Mucosa of rectum (tissue), 2 donors: ENCODE data around the gene MAGI1.
A peak's percentile ranks its signal among the peaks of the same experiment; 100 is the strongest.
"Not testable (repeated sequence)": the region's sequence is repeated elsewhere in the genome, so short reads cannot be mapped to it uniquely, and the experiment has no call there.

ENCODE experiments used
- H3K27ac ChIP-seq, 2 donors: one replicate each; pipeline ENCODE4 v1.7.0; 2013; ENCODE audit warnings: inconsistent platforms in 2 of 2, low read depth in 2 of 2, low read length in 2 of 2
- H3K27me3 ChIP-seq, 2 donors: one replicate each; pipeline ENCODE4 v1.7.0; 2013; ENCODE audit warnings: low read length in 2 of 2; ENCODE audit not compliant: control insufficient read depth in 2 of 2, insufficient read depth in 2 of 2
- H3K36me3 ChIP-seq, 2 donors: one replicate each; pipeline ENCODE4 v1.7.0; 2013; ENCODE audit warnings: low read length in 2 of 2; ENCODE audit not compliant: control insufficient read depth in 2 of 2, insufficient read depth in 2 of 2
- H3K4me1 ChIP-seq, 2 donors: one replicate each; pipeline ENCODE4 v1.7.0; 2013; ENCODE audit warnings: low read length in 2 of 2, mild to moderate bottlenecking in 1 of 2; ENCODE audit not compliant: control insufficient read depth in 2 of 2, insufficient read depth in 2 of 2
- H3K4me3 ChIP-seq, 2 donors: one replicate each; pipeline ENCODE4 v1.7.0; 2013; ENCODE audit warnings: low read length in 2 of 2
- H3K9ac ChIP-seq, 2 donors: one replicate each; pipeline ENCODE4 v1.7.0; 2013; ENCODE audit warnings: low read length in 2 of 2, low read depth in 1 of 2, mild to moderate bottlenecking in 1 of 2
- H3K9me3 ChIP-seq, 2 donors: one replicate each; pipeline ENCODE4 v1.7.0; 2013; ENCODE audit warnings: low read length in 2 of 2; ENCODE audit not compliant: control insufficient read depth in 2 of 2
- donor health status: healthy.
- donor health status: Normal muscosa, but diverticular disease.

The MAGI1 gene

DNA sequence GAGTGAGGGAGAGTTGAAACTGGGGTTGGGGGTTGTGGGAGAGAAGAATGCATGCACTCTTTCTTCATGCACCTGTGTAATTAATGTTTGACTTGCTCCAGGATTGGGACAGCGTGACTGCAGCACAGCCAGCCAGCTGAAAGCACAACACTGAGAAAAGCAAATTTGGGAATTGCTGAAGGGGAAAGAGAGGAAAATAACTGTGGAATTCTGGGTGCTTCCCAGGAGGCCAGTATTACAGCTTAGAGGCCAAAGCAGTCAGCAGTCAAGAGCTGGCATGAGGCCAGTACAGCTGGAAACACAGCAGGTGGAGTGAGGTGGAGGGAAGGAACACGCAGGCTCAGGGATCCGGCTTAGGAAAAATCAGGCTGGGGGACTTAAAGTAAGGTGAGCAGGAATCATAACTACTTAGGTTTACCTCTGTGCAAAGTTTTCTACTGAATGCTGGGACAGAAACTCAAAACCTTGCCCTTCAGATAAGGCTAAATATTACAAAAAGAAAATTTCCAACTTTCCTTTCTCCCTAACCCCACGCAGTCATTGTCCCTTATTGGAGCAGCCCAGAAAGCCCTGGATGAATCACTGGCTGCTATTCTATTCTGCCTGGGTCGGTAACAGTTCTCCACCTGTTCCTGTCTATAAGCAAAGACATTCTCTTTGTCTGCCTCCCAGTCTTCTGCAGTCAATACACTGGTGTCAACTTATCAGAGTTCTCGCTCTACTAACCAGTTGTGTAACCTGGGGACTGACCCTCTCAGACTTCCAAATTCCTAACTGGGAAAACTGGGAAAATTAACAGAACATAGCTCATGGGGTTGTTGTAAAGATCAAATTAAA is 167.2 kb downstream of the MAGI1 start:
- H3K4me3 ChIP-seq: no peak overlapping the region
- H3K9me3 ChIP-seq: no peaks in the 10 kb centered on the region
- no peak overlapping the region for H3K27ac ChIP-seq
- no peak overlapping the region for H3K9ac ChIP-seq
- peaks cover 0 to 5% of the 10 kb centered on the region in 2 donors for H3K4me1 ChIP-seq
- no peaks in the 10 kb centered on the region for H3K36me3 ChIP-seq
- no peaks in the 10 kb centered on the region for H3K27me3 ChIP-seq

DNA sequence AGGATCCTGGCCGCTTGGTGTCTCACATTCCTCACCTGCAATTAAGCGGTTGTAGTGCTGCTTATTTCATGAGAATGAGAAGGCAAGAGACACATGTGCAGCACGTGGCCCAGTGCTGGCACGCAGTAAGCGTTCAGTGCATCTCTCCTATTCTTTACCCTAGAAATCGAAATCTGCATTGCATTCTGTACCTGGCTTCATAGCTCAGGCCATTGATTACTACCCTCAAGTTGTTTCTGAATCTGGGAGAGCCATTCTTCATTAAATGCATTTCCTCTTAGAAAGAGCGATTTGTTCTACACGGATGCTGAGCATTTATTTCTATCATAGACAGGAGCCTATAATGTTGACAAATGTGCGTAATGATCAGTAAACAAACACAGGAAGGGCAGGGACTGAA is 168.9 kb downstream of the MAGI1 start:
- Histone ChIP-seq H3K27me3 (no peaks in the 10 kb centered on the region), H3K36me3 (no peaks in the 10 kb centered on the region), H3K9me3 (no peaks in the 10 kb centered on the region), H3K27ac (no peak overlapping the region), H3K4me3 (no peak overlapping the region), H3K4me1 (peaks cover 0 to 5% of the 10 kb centered on the region in 2 donors), H3K9ac (no peak overlapping the region)

DNA sequence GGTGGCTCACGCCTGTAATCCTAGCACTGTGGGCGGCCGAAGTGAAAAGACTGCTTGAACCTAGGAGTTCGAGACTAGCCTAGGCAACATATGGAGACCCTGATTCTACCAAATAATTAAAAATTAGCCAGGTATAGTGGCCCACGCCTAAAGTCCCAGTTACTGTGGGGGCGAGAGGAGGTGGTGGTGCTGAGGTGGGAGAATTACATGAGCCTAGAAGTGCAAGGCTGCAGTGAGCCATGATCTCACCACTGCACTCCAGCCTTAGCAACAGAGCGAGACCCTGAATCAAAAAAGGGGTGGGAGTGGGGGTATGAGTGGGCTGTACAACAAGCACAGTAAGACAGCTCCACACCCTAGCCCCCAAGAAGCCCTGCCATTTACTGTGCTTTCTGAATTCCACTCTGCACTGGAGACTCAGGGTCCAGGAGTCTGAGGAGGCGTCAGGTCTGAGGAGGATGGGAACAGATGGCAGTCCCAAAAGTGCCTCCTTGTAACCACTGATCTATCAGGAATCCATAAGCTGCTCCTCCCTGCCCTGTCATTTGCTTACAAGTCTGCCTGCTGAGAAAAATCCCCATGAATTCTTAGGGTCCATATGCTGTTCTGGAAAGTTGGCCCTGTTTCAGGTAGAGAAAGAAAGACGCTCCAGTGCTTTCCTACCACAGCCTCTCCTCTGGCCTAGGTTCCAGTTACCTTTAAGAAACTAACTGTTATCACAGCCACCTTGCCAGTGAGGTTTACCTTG is 171.1 kb downstream of the MAGI1 start:
- Histone ChIP-seq H3K27me3 (no peaks in the 10 kb centered on the region), H3K9me3 (no peaks in the 10 kb centered on the region), H3K9ac (no peak overlapping the region), H3K4me3 (no peak overlapping the region), H3K36me3 (no peaks in the 10 kb centered on the region), H3K4me1 (peaks cover 0 to 5% of the 10 kb centered on the region in 2 donors), H3K27ac (no peak overlapping the region)

DNA sequence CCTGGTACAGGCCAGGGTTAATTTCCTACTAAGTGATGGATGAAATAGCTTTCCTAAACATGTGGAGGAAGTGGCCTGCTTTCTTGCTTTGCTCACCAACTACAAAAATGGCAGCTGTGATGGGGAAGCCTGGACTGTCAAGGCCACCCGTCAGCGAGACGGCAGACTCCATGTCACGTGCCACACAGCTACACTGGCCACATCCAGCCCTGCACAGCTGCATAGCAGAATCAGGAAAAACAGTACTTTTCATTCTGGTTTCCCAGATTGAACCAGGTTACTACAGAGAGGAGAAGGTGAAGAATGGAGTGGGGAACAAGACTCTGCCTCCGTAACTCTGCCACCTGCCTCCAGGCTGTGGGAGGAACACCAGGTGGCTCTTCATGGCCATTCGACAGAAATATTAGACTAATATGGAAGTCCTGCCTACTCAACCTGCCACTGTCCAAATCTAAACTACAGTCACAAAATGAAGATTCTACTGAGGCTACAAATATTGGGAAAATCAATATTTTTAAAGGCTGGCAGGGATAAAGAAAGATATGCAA is 174.3 kb downstream of the MAGI1 start:
- H3K36me3 ChIP-seq: no peaks in the 10 kb centered on the region
- no peak overlapping the region for H3K9ac ChIP-seq
- H3K9me3 ChIP-seq: no peaks in the 10 kb centered on the region

DNA sequence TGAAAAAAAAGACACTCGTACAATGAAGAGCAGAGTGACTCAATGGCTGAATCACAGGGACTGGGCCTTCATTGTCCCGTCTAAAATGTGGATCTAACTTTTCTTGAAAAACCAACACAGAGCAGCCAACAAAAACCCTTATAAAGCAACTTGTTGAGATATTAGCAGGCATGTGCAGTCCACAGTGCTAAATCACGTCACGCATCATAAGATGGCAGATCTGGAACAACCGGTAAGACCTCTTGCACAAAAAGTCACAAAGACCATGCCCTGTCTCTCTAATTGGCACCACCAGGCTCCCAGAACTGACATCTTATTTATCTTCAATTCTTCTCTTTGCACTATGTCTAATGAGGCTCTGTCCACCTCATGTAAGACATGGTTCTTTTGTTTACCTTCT is 177.0 kb downstream of the MAGI1 start:
- Histone ChIP-seq H3K9ac (no peak overlapping the region), H3K9me3 (no peaks in the 10 kb centered on the region), H3K4me3 (no peak overlapping the region), H3K36me3 (no peaks in the 10 kb centered on the region), H3K27me3 (no peaks in the 10 kb centered on the region), H3K4me1 (peaks cover 0 to 8% of the 10 kb centered on the region in 2 donors), H3K27ac (no peak overlapping the region)

More for the DNA sequence above, 174.3 kb downstream of the MAGI1 start:
- no peaks in the 10 kb centered on the region for H3K27me3 ChIP-seq
- H3K27ac ChIP-seq: no peak overlapping the region
- no peak overlapping the region for H3K4me3 ChIP-seq
- H3K4me1 ChIP-seq: no peaks in the 10 kb centered on the region

DNA sequence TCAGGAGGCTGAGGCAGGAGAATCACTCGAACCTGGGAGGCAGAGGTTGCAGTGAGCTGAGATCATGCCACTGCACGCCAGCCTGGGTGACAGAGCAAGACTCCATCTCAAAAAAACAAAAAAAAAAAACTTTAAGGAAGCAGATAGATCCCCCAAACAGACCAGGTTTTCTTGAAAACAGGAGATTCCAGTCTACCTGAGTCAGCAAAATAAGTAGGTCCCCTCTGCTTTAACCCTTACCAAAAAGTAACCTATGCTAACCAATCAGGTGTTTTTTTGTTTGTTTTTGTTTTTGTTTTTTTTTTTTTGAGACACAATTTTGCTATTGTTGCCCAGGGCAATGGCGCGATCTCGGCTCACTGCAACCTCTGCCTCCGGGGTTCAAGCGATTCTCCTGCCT is 179.1 kb downstream of the MAGI1 start:
- H3K9ac ChIP-seq, H3K4me3 ChIP-seq, H3K27me3 ChIP-seq, H3K9me3 ChIP-seq, H3K36me3 ChIP-seq, H3K27ac ChIP-seq: not testable (repeated sequence)
- peaks cover 0 to 16% of the 10 kb centered on the region in 2 donors for H3K4me1 ChIP-seq

DNA sequence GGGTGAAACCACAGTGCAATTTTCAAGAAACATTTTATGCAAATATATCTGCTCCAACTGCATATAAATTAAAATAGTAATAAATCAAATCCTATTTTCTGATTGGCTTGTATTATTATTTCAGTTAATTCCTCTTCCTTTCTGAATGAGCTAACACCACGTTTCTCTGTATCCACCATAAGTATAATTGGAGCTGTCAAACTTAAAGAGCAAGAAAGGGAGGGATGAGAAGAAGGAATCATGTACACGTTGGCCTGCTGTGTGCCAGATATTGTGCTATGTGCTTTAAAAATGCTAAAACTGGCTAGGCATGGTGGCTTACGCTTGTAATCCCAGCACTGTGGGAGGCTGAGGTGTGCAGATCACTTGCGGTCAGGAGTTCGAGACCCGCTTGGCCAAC is 180.0 kb downstream of the MAGI1 start:
- H3K9me3 ChIP-seq: no peaks in the 10 kb centered on the region
- no peak overlapping the region for H3K4me3 ChIP-seq
- H3K9ac ChIP-seq: no peak overlapping the region
- no peaks in the 10 kb centered on the region for H3K36me3 ChIP-seq
- no peak overlapping the region for H3K27ac ChIP-seq
- no peaks in the 10 kb centered on the region for H3K27me3 ChIP-seq
- peaks cover 0 to 16% of the 10 kb centered on the region in 2 donors for H3K4me1 ChIP-seq

DNA sequence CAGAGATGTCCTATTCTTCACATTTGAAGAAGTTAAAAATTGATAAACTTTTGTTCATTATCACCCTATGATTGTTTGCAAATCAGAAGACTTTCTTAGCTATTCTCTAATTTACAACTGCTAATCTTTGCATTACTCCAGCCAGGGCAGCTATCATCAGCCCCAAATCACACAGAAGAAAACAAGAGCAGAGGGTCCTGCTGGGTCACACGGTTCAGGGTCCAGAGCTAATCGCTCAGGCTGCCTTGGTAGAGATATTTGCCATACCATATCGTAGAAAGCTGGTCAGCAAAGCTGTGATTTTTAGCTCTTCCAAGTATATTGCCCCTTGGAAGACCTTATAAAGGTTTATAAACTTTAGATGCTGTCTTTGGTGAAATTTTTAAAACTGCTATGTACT is 181.4 kb downstream of the MAGI1 start:
- Histone ChIP-seq H3K27ac (peak overlapping the region in 1 of 2 donors; percentile 5), H3K4me1 (peaks cover 0 to 16% of the 10 kb centered on the region in 2 donors), H3K4me3 (no peak overlapping the region), H3K36me3 (no peaks in the 10 kb centered on the region), H3K9me3 (no peaks in the 10 kb centered on the region), H3K9ac (no peak overlapping the region), H3K27me3 (no peaks in the 10 kb centered on the region)

DNA sequence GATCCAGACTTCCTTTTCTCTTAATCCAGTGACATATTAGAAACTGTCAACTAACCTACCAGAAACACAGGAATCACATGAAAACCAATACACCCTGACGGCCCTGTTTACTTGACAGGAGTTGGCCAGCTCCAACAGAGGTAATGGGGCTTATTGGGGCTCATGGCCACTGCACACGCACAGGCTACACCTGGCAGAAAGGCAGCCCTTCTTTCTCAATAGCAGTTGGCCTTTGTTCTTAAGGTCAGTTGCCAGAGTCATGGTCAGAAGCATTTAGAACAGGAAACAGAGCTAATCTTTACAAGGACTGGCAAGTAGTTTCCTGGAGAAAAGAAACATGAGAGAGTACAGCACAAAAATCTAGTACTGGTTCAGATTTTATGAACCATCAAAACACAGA is 181.8 kb downstream of the MAGI1 start:
- Histone ChIP-seq H3K27me3 (no peaks in the 10 kb centered on the region), H3K9me3 (no peaks in the 10 kb centered on the region), H3K27ac (no peak overlapping the region), H3K4me1 (peaks cover 0 to 16% of the 10 kb centered on the region in 2 donors), H3K9ac (no peak overlapping the region), H3K36me3 (no peaks in the 10 kb centered on the region), H3K4me3 (no peak overlapping the region)
